H9 (cell line): ENCODE measurements around the gene CRYBA2. TPM values are rescaled to one million over a fixed set of nuclear protein-coding genes. Genes with fewer than 3 reads are reported as not detected.

Source experiments
- DNase-seq: peaks from one replicate; pipeline ENCODE4 v3.0.0-alpha.2; 2017
- H2AFZ ChIP-seq: one replicate; pipeline ENCODE4 v1.6.1; 2013; ENCODE audit warnings: mild to moderate bottlenecking, low read length, control low read depth, moderate library complexity
- H2AK5ac ChIP-seq: 2 replicates; pipeline ENCODE4 v1.6.1; 2013; ENCODE audit warnings: low read length, control low read depth, mixed read lengths; ENCODE audit not compliant: insufficient read length
- H2BK120ac ChIP-seq: one replicate; pipeline ENCODE4 v1.6.1; 2013; ENCODE audit warnings: low read depth, mild to moderate bottlenecking, low read length, control low read depth, inconsistent platforms; ENCODE audit not compliant: poor library complexity, severe bottlenecking
- H2BK12ac ChIP-seq: 2 replicates; pipeline ENCODE4 v1.6.1; 2013; ENCODE audit warnings: low read length, control low read depth, mixed read lengths, low read depth; ENCODE audit not compliant: insufficient read length
- H2BK15ac ChIP-seq: 2 replicates; pipeline ENCODE4 v1.6.1; 2013; ENCODE audit warnings: low read depth, low read length, control low read depth
- H2BK20ac ChIP-seq: one replicate; pipeline ENCODE4 v1.6.1; 2013; ENCODE audit warnings: low read depth, mild to moderate bottlenecking, low read length, control low read depth, inconsistent platforms; ENCODE audit not compliant: poor library complexity, severe bottlenecking
- H2BK5ac ChIP-seq: 2 replicates; pipeline ENCODE4 v1.6.1; 2013; ENCODE audit warnings: low read length, control low read depth, mixed read lengths; ENCODE audit not compliant: insufficient read length
- H3K14ac ChIP-seq: 2 replicates; pipeline ENCODE4 v1.6.1; 2013; ENCODE audit warnings: low read length, control low read depth; ENCODE audit not compliant: insufficient read depth
- H3K18ac ChIP-seq: 2 replicates; pipeline ENCODE4 v1.6.1; 2013; ENCODE audit warnings: low read depth, mild to moderate bottlenecking, mixed read lengths, low read length, control low read depth; ENCODE audit not compliant: insufficient read length
- H3K23ac ChIP-seq: 2 replicates; pipeline ENCODE4 v1.6.1; 2013; ENCODE audit warnings: low read length, control low read depth, mixed read lengths, low read depth; ENCODE audit not compliant: insufficient read length
- H3K23me2 ChIP-seq: 2 replicates; pipeline ENCODE4 v1.6.1; 2013; ENCODE audit warnings: low read depth, mild to moderate bottlenecking, mixed read lengths, low read length, control low read depth; ENCODE audit not compliant: insufficient read length, poor library complexity, severe bottlenecking
- H3K27ac ChIP-seq: 2 replicates; pipeline ENCODE4 v1.5.1; 2013; ENCODE audit warnings: low read length, control low read depth, mixed read lengths, low read depth; ENCODE audit not compliant: insufficient read length
- H3K27me3 ChIP-seq: 2 replicates; pipeline ENCODE4 v1.6.1; 2013; ENCODE audit warnings: low read length, control low read depth, inconsistent platforms; ENCODE audit not compliant: insufficient read depth
- H3K4ac ChIP-seq: 2 replicates; pipeline ENCODE4 v1.6.1; 2013; ENCODE audit warnings: low read depth, mild to moderate bottlenecking, control low read depth, inconsistent platforms, low read length, moderate library complexity
- H3K4me1 ChIP-seq: 2 replicates; pipeline ENCODE4 v1.6.1; 2013; ENCODE audit warnings: low read length, control low read depth, inconsistent platforms; ENCODE audit not compliant: insufficient read depth
- H3K4me2 ChIP-seq: 2 replicates; pipeline ENCODE4 v1.6.1; 2013; ENCODE audit warnings: low read length, control low read depth, mixed read lengths; ENCODE audit not compliant: insufficient read length, insufficient read depth
- H3K56ac ChIP-seq: 2 replicates; pipeline ENCODE4 v1.6.1; 2013; ENCODE audit warnings: low read depth, mild to moderate bottlenecking, mixed read lengths, low read length, control low read depth; ENCODE audit not compliant: insufficient read length
- H3K79me1 ChIP-seq: 2 replicates; pipeline ENCODE4 v1.6.1; 2013; ENCODE audit warnings: low read depth, mild to moderate bottlenecking, moderate library complexity, low read length, control low read depth, inconsistent platforms; ENCODE audit not compliant: insufficient read depth, poor library complexity, severe bottlenecking
- H3K79me2 ChIP-seq: 2 replicates; pipeline ENCODE4 v1.6.1; 2013; ENCODE audit warnings: low read length, control low read depth, inconsistent platforms; ENCODE audit not compliant: insufficient read depth
- H3K9ac ChIP-seq: 2 replicates; pipeline ENCODE4 v1.6.1; 2013; ENCODE audit warnings: low read length, control low read depth, mixed read lengths; ENCODE audit not compliant: insufficient read length; ENCODE audit errors: extremely low read depth
- H3K9me3 ChIP-seq: one replicate; pipeline ENCODE4 v1.6.1; 2013; ENCODE audit warnings: low read depth, low read length, inconsistent platforms; ENCODE audit not compliant: control insufficient read depth
- H3T11ph ChIP-seq: one replicate; pipeline ENCODE4 v1.6.1; 2013; ENCODE audit warnings: mild to moderate bottlenecking, low read length, control low read depth, inconsistent platforms
- H4K20me1 ChIP-seq: one replicate; pipeline ENCODE4 v1.6.1; 2013; ENCODE audit not compliant: control insufficient read depth, insufficient read length, insufficient read depth
- H4K5ac ChIP-seq: 2 replicates; pipeline ENCODE4 v1.6.1; 2013; ENCODE audit warnings: low read depth, mild to moderate bottlenecking, mixed read lengths, low read length, control low read depth; ENCODE audit not compliant: insufficient read length
- H4K8ac ChIP-seq: replicated peaks from 2 replicates; pipeline ENCODE4 v1.6.1; 2013; ENCODE audit warnings: low read length, control low read depth, mixed read lengths, low read depth; ENCODE audit not compliant: insufficient read length
- H4K91ac ChIP-seq: 2 replicates; pipeline ENCODE4 v1.6.1; 2013; ENCODE audit warnings: low read depth, mild to moderate bottlenecking, moderate library complexity, mixed read lengths, low read length, control low read depth; ENCODE audit not compliant: insufficient read length
- H3K27ac Mint-ChIP-seq, 3 experiments: 2 replicates in 2 of 3; 3 replicates in 1 of 3; pipeline ENCODE4 v1.8.0; 2020 to 2021; ENCODE audit warnings: mixed read lengths in 3 of 3, mild to moderate bottlenecking in 1 of 3, moderate library complexity in 1 of 3
- H3K27me3 Mint-ChIP-seq: 2 replicates; pipeline ENCODE4 v1.8.0; 2021; ENCODE audit warnings: low read depth, mild to moderate bottlenecking, moderate library complexity, mixed read lengths
- H3K36me3 Mint-ChIP-seq, 3 experiments: 2 replicates in 2 of 3; 3 replicates in 1 of 3; pipeline ENCODE4 v1.8.0; 2020 to 2021; ENCODE audit warnings: low read depth in 3 of 3, mixed read lengths in 3 of 3; ENCODE audit not compliant: insufficient read depth in 1 of 3
- H3K4me1 Mint-ChIP-seq, 2 experiments: 2 replicates each; pipeline ENCODE4 v1.8.0; 2020; ENCODE audit warnings: mixed read lengths in 2 of 2
- H3K4me3 Mint-ChIP-seq, 2 experiments: 2 replicates in 1 of 2; 3 replicates in 1 of 2; pipeline ENCODE4 v1.8.0; 2020 to 2021; ENCODE audit warnings: mild to moderate bottlenecking in 2 of 2, mixed read lengths in 2 of 2, moderate library complexity in 1 of 2
- H3K9me3 Mint-ChIP-seq, 2 experiments: 2 replicates in 1 of 2; 3 replicates in 1 of 2; pipeline ENCODE4 v1.8.0; 2020; ENCODE audit warnings: mild to moderate bottlenecking in 2 of 2, mixed read lengths in 2 of 2, moderate library complexity in 1 of 2
- WGBS: extraction: QIAGEN DNeasy Blood & Tissue Kit; methylation state at CpG from one replicate; pipeline ENCODE4 v1.1.7; 2013; ENCODE audit warnings: missing lambda C conversion rate, low lambda C conversion rate, mixed read lengths; ENCODE audit not compliant: insufficient read length; ENCODE audit errors: extremely low coverage; 5-methylcytosine and 5-hydroxymethylcytosine counted together
- total RNA-seq: library from RNA; stranded (reverse); gene quantifications from 2 replicates; pipeline ENCODE4 v1.2.1, GENCODE V29; 2021
- TF ChIP-seq, protein P1 (sequence below): fragments of 200-600 bp; sonication (generic); conservative IDR thresholded peaks from 3 replicates; pipeline ENCODE4 v1.8.0; 2021; ENCODE audit warnings: antibody characterized with exemption, mild to moderate bottlenecking

CRYBA2 gene
- total RNA-seq, 1 experiment from 2014 or later, result not detected

DNA sequence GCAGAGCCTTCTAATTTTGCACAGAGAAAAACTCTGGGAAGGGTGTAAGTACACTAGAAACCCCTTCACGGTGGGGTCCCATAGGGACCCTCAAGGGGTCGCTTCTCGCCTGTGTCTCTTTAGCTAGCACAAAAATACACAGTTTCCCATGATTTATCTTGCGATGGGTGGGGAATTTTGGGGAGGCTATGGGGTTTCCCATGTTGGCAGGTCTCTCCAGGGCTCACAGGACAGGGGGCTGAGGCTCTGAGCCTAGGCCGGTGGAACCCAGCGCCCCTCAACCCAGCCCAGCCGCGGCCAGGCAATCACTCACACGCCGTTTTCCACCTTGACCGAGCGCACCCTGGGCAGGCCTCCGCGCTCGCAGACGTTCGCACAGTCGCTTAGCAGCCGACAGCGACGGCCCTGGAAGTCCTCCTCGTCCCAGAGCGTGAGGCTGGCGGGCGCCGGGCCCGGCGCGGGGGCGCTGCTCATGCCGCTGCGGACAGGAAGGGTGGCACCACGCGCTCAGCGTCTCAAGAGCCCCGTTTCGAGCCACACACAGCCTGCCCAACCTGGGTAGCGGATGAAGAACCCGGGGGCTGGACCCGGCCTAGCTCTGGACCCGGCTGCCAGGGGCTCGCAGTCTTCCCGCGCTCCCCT, 398 bp downstream of the CRYBA2 start:
- Histone ChIP-seq H2BK20ac (no peak overlapping the region), H3K27me3 (peaks cover 98% of the 10 kb centered on the region), H3K9me3 (no peaks in the 10 kb centered on the region), H3K23me2 (no peaks in the 10 kb centered on the region), H3K56ac (no peak overlapping the region), H3T11ph (no peak overlapping the region), H3K14ac (no peak overlapping the region), H3K4me2 (no peak overlapping the region), H4K91ac (no peak overlapping the region), H3K79me1 (no peaks in the 10 kb centered on the region), H3K4me1 (no peaks in the 10 kb centered on the region), H3K18ac (no peak overlapping the region), H4K20me1 (no peaks in the 10 kb centered on the region), H3K4ac (no peak overlapping the region), H2BK120ac (no peak overlapping the region), H3K9ac (no peak overlapping the region), H4K8ac (no peak overlapping the region), H2BK12ac (no peak overlapping the region), H2AK5ac (no peak overlapping the region), H2BK5ac (no peak overlapping the region), H2BK15ac (no peak overlapping the region), H3K23ac (no peak overlapping the region), H4K5ac (no peak overlapping the region), H3K79me2 (no peaks in the 10 kb centered on the region), H2AFZ (no peak overlapping the region), H3K27ac (no peak overlapping the region)
- Mint-ChIP-seq H3K4me1 (peaks cover 6 to 18% of the 10 kb centered on the region in 2 experiments), H3K27ac (no peak overlapping the region), H3K9me3 (peaks cover 2 to 10% of the 10 kb centered on the region in 2 experiments; a peak in 4 of 5 replicates), H3K36me3 (no peaks in the 10 kb centered on the region; a peak in 1 of 7 replicates), H3K4me3 (no peak overlapping the region; a peak in 1 of 5 replicates), H3K27me3 (peaks cover 99% of the 10 kb centered on the region)
- WGBS, result no CpG with 5 or more reads among the region's 44 CpGs
- TF ChIP-seq, protein P1, sequence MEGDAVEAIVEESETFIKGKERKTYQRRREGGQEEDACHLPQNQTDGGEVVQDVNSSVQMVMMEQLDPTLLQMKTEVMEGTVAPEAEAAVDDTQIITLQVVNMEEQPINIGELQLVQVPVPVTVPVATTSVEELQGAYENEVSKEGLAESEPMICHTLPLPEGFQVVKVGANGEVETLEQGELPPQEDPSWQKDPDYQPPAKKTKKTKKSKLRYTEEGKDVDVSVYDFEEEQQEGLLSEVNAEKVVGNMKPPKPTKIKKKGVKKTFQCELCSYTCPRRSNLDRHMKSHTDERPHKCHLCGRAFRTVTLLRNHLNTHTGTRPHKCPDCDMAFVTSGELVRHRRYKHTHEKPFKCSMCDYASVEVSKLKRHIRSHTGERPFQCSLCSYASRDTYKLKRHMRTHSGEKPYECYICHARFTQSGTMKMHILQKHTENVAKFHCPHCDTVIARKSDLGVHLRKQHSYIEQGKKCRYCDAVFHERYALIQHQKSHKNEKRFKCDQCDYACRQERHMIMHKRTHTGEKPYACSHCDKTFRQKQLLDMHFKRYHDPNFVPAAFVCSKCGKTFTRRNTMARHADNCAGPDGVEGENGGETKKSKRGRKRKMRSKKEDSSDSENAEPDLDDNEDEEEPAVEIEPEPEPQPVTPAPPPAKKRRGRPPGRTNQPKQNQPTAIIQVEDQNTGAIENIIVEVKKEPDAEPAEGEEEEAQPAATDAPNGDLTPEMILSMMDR, result no peak
- peak; percentile 43 for DNase-seq
